Measurements from ENCODE around the gene HAX1.
"Not testable (repeated sequence)": the region's sequence is repeated elsewhere in the genome, so short reads cannot be mapped to it uniquely, and the experiment has no call there.

HAX1 gene

GRCh38 chr1:154272217-154272998, at the start of gene HAX1:
TSS of gene HAX1 (plus strand) at chr1:154272629. CDS start at chr1:154272724, 95 bp downstream.
- Histone ChIP-seq H3K4me3 (ENCODE audit: low read length) (peak within 1 kb of the TSS; percentile 94), H3K36me3 (ENCODE audit: insufficient read depth, low read depth, low read length) (peaks cover 56% of the 10 kb centered on the region), H3K4me1 (ENCODE audit: insufficient read depth, low read length) (no peaks in the 10 kb centered on the region), H3K27ac (ENCODE audit: low read length) (peak within 1 kb of the TSS; percentile 26), H3K27me3 (ENCODE audit: insufficient read depth, low read length) (no peaks in the 10 kb centered on the region), H3K9me3 (ENCODE audit: insufficient read depth, low read depth, low read length) (no peaks in the 10 kb centered on the region), H3K9ac (ENCODE audit: low read depth, low read length) (peak within 1 kb of the TSS; percentile 95)

DNA sequence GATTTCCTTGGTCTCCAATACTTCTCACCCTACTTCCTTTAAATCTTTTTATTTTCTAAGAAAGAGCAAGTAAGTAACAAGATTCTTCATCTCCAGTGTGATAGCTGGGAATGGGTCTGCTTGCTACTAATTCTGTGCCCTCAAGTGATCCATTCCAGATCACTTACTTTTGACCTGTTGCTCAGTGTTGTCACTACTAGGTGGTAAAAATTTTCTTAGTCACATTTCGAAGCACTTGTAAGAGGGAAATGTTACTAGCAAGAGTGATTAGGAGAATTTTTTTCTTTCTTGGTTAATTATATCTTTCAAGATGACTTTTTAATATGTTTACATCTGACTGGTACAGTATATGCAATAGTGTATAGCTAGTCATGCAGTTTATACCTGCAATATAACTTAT, 49.5 kb upstream of the HAX1 start:
- H3K36me3 ChIP-seq (ENCODE audit: insufficient read depth, low read depth, low read length): peaks cover 59% of the 10 kb centered on the region
- H3K9me3 ChIP-seq (ENCODE audit: insufficient read depth, low read depth, low read length): no peaks in the 10 kb centered on the region
- H3K4me1 ChIP-seq (ENCODE audit: insufficient read depth, low read length): peaks cover 21% of the 10 kb centered on the region
- H3K9ac ChIP-seq (ENCODE audit: low read depth, low read length): peak overlapping the region; percentile 94; the same call in 1 of the 2 replicates
- peak overlapping the region; percentile 89 for H3K4me3 ChIP-seq (ENCODE audit: low read length)
- no peak overlapping the region for H3K27ac ChIP-seq (ENCODE audit: low read length)
- H3K27me3 ChIP-seq (ENCODE audit: insufficient read depth, low read length): no peaks in the 10 kb centered on the region

GRCh38 chr1:154223621-154224020, 48.8 kb upstream of the HAX1 start:
- Histone ChIP-seq H3K36me3 (ENCODE audit: insufficient read depth, low read depth, low read length) (peaks cover 59% of the 10 kb centered on the region), H3K27me3 (ENCODE audit: insufficient read depth, low read length) (no peaks in the 10 kb centered on the region), H3K27ac (ENCODE audit: low read length) (no peak overlapping the region), H3K9ac (ENCODE audit: low read depth, low read length) (peak overlapping the region; percentile 94; the same call in 1 of the 2 replicates), H3K9me3 (ENCODE audit: insufficient read depth, low read depth, low read length) (no peaks in the 10 kb centered on the region), H3K4me3 (ENCODE audit: low read length) (peak overlapping the region; percentile 89; the same call in 1 of the 2 replicates), H3K4me1 (ENCODE audit: insufficient read depth, low read length) (peaks cover 18% of the 10 kb centered on the region)

- H3K27ac ChIP-seq (ENCODE audit: low read length): no peak overlapping the region
- H3K4me1 ChIP-seq (ENCODE audit: insufficient read depth, low read length): peaks cover 9% of the 10 kb centered on the region
- H3K9me3 ChIP-seq (ENCODE audit: insufficient read depth, low read depth, low read length): no peaks in the 10 kb centered on the region
- H3K4me3 ChIP-seq (ENCODE audit: low read length): no peak overlapping the region
- peaks cover 66% of the 10 kb centered on the region for H3K36me3 ChIP-seq (ENCODE audit: insufficient read depth, low read depth, low read length)
- no peak overlapping the region for H3K9ac ChIP-seq (ENCODE audit: low read depth, low read length)
- no peaks in the 10 kb centered on the region for H3K27me3 ChIP-seq (ENCODE audit: insufficient read depth, low read length)
Measured at GRCh38 chr1:154225370-154225769, 47.1 kb upstream of the HAX1 start.

DNA sequence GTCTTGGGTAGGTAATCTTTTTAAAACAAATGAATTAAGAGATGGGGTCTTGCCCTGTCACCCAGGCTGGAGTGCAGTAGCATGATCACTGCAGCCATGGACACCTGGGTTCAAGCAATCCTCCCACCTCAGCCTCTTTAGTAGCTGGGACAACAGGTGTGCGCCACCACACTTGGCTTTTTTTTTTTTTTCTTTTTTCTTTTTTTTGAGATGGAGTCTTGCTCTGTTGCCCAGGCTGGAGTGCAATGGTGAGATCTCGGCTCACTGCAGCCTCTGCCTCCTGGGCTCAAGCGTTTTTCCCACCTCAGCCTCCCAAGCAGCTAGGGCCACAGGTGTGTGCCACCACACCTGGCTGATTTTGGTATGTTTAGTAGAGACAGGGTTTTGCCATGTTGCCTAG, 41.3 kb upstream of the HAX1 start:
- not testable (repeated sequence) for H3K27me3 ChIP-seq (ENCODE audit: insufficient read depth, low read length); H3K4me3 ChIP-seq (ENCODE audit: low read length); H3K9me3 ChIP-seq (ENCODE audit: insufficient read depth, low read depth, low read length); H3K4me1 ChIP-seq (ENCODE audit: insufficient read depth, low read length); H3K27ac ChIP-seq (ENCODE audit: low read length); H3K9ac ChIP-seq (ENCODE audit: low read depth, low read length)
- H3K36me3 ChIP-seq (ENCODE audit: insufficient read depth, low read depth, low read length): peaks cover 98% of the 10 kb centered on the region

GRCh38 chr1:154233127-154233526, 39.3 kb upstream of the HAX1 start:
- H3K27me3 ChIP-seq (ENCODE audit: insufficient read depth, low read length); H3K9ac ChIP-seq (ENCODE audit: low read depth, low read length); H3K4me3 ChIP-seq (ENCODE audit: low read length); H3K9me3 ChIP-seq (ENCODE audit: insufficient read depth, low read depth, low read length); H3K27ac ChIP-seq (ENCODE audit: low read length); H3K4me1 ChIP-seq (ENCODE audit: insufficient read depth, low read length): not testable (repeated sequence)
- peaks cover 98% of the 10 kb centered on the region for H3K36me3 ChIP-seq (ENCODE audit: insufficient read depth, low read depth, low read length)

- Histone ChIP-seq H3K4me1 (ENCODE audit: insufficient read depth, low read length) (no peaks in the 10 kb centered on the region), H3K9me3 (ENCODE audit: insufficient read depth, low read depth, low read length) (no peaks in the 10 kb centered on the region), H3K27me3 (ENCODE audit: insufficient read depth, low read length) (no peaks in the 10 kb centered on the region), H3K4me3 (ENCODE audit: low read length) (no peak overlapping the region), H3K36me3 (ENCODE audit: insufficient read depth, low read depth, low read length) (peaks cover 96% of the 10 kb centered on the region), H3K9ac (ENCODE audit: low read depth, low read length) (no peak overlapping the region), H3K27ac (ENCODE audit: low read length) (no peak overlapping the region)
Measured at GRCh38 chr1:154236855-154237254, 35.6 kb upstream of the HAX1 start.

- Histone ChIP-seq H3K27ac (ENCODE audit: low read length) (no peak overlapping the region), H3K4me1 (ENCODE audit: insufficient read depth, low read length) (no peaks in the 10 kb centered on the region), H3K9me3 (ENCODE audit: insufficient read depth, low read depth, low read length) (no peaks in the 10 kb centered on the region), H3K4me3 (ENCODE audit: low read length) (no peak overlapping the region), H3K9ac (ENCODE audit: low read depth, low read length) (no peak overlapping the region), H3K36me3 (ENCODE audit: insufficient read depth, low read depth, low read length) (peaks cover 96% of the 10 kb centered on the region), H3K27me3 (ENCODE audit: insufficient read depth, low read length) (no peaks in the 10 kb centered on the region)
Measured at GRCh38 chr1:154237435-154237834, 35.0 kb upstream of the HAX1 start.

DNA sequence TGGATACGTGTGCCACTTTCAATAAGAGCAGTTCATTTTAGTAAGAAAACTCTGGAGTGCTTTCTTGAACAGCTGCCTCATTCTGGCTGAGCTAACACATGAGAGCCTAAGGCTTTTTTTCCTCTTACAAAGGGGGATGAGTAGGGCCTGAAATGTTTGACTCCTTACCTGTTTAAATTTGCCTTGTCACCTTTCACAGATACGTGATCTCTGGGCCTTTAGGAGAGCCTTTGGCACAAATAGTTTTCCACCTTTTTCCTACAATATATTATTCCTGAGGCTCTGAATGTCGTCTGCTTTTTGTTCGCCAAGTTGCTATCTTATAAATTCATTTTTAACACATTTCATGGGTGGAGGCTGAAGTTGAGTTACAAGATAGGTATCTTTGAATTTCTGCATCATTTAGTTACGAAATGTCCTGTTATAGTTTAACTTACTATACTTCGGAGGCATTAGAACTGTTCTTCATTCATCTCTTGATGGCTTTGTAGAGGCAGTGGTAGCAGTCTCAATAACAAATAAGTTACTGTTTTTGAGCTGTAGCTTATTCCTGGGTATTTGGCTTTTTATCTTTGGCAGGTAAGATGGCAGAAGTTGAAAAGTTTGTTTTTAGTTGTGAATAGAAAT, 34.4 kb upstream of the HAX1 start:
- Histone ChIP-seq H3K4me3 (ENCODE audit: low read length) (no peak overlapping the region), H3K27ac (ENCODE audit: low read length) (no peak overlapping the region), H3K9ac (ENCODE audit: low read depth, low read length) (no peak overlapping the region), H3K4me1 (ENCODE audit: insufficient read depth, low read length) (no peaks in the 10 kb centered on the region), H3K9me3 (ENCODE audit: insufficient read depth, low read depth, low read length) (no peaks in the 10 kb centered on the region), H3K36me3 (ENCODE audit: insufficient read depth, low read depth, low read length) (peaks cover 96% of the 10 kb centered on the region), H3K27me3 (ENCODE audit: insufficient read depth, low read length) (no peaks in the 10 kb centered on the region)

- H3K9me3 ChIP-seq (ENCODE audit: insufficient read depth, low read depth, low read length): no peaks in the 10 kb centered on the region
- H3K9ac ChIP-seq (ENCODE audit: low read depth, low read length): no peak overlapping the region
- H3K36me3 ChIP-seq (ENCODE audit: insufficient read depth, low read depth, low read length): peaks cover 99% of the 10 kb centered on the region
- H3K27me3 ChIP-seq (ENCODE audit: insufficient read depth, low read length): no peaks in the 10 kb centered on the region
- H3K4me1 ChIP-seq (ENCODE audit: insufficient read depth, low read length): no peaks in the 10 kb centered on the region
- H3K4me3 ChIP-seq (ENCODE audit: low read length): no peak overlapping the region
- H3K27ac ChIP-seq (ENCODE audit: low read length): no peak overlapping the region
Measured at GRCh38 chr1:154239491-154239890, 32.9 kb upstream of the HAX1 start.

- Histone ChIP-seq H3K9me3 (ENCODE audit: insufficient read depth, low read depth, low read length) (no peaks in the 10 kb centered on the region), H3K4me3 (ENCODE audit: low read length) (no peak overlapping the region), H3K27me3 (ENCODE audit: insufficient read depth, low read length) (no peaks in the 10 kb centered on the region), H3K27ac (ENCODE audit: low read length) (no peak overlapping the region), H3K9ac (ENCODE audit: low read depth, low read length) (no peak overlapping the region), H3K36me3 (ENCODE audit: insufficient read depth, low read depth, low read length) (peaks cover 99% of the 10 kb centered on the region), H3K4me1 (ENCODE audit: insufficient read depth, low read length) (no peaks in the 10 kb centered on the region)
Measured at GRCh38 chr1:154240294-154240833, 32.1 kb upstream of the HAX1 start.

Data from iPS-20b (cell line).